Upper lobe of left lung (tissue), 4 donors: Measurements from ENCODE around the gene OR1K1.

Source experiments
- EP300 ChIP-seq, 4 donors: sonication (generic); formaldehyde crosslinking; IDR thresholded peaks; one replicate each; pipeline ENCODE4 v1.5.1; 2017; ENCODE audit warnings: antibody characterized with exemption in 4 of 4, control low read depth in 2 of 4
- POLR2A ChIP-seq, 4 donors: fragments of 450-650 bp; IDR thresholded peaks; one replicate each; pipeline ENCODE4 v1.5.1; 2016 to 2017; ENCODE audit warnings: antibody characterized with exemption in 4 of 4, mild to moderate bottlenecking in 2 of 4
- POLR2AphosphoS5 ChIP-seq, 2 donors: sonication (generic); formaldehyde crosslinking; IDR thresholded peaks; one replicate each; pipeline ENCODE4 v1.5.1; 2017; ENCODE audit warnings: antibody characterized with exemption in 2 of 2
- TF ChIP-seq, protein P1 (sequence below), 6 experiments: fragments of 450-650 bp in 4 of 6; fragments of 200-600 bp in 2 of 6; sonication (generic) in 2 of 6; IDR thresholded peaks; one replicate each; pipeline ENCODE4 v1.5.1; 2016 to 2019; ENCODE audit warnings: antibody characterized with exemption in 6 of 6

DNA sequence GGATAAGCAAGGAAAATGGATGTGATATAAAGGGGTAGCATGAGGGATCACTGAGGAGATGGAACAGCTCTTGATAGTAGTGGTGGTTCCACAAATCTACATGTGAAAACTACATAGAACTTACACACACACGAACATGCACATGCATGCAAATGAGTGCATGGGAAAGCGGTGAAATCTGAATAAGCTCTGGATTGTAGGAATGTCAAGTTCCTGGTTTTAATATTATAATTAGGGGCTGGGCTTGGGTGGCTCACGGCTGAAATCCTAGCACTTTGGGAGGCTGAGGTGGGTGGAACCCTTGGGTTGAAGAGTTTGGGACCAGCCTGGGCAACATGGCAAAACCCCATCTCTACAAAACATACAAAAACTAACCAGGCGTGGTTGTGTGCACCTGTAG lies 41.6 kb downstream of the OR1K1 start:
- TF ChIP-seq, protein P1, sequence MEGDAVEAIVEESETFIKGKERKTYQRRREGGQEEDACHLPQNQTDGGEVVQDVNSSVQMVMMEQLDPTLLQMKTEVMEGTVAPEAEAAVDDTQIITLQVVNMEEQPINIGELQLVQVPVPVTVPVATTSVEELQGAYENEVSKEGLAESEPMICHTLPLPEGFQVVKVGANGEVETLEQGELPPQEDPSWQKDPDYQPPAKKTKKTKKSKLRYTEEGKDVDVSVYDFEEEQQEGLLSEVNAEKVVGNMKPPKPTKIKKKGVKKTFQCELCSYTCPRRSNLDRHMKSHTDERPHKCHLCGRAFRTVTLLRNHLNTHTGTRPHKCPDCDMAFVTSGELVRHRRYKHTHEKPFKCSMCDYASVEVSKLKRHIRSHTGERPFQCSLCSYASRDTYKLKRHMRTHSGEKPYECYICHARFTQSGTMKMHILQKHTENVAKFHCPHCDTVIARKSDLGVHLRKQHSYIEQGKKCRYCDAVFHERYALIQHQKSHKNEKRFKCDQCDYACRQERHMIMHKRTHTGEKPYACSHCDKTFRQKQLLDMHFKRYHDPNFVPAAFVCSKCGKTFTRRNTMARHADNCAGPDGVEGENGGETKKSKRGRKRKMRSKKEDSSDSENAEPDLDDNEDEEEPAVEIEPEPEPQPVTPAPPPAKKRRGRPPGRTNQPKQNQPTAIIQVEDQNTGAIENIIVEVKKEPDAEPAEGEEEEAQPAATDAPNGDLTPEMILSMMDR (IDR thresholded peaks at IDR 0.05), result no peak
- TF ChIP-seq POLR2A (IDR thresholded peaks at IDR 0.05) (no peak), POLR2AphosphoS5 (IDR thresholded peaks at IDR 0.05) (no peak), EP300 (IDR thresholded peaks at IDR 0.05) (no peak)
